Measurements from ENCODE around the gene PRMT7. TPM values are rescaled to one million over a fixed set of nuclear protein-coding genes. Genes with fewer than 3 reads are reported as not detected.

The PRMT7 gene
- total RNA-seq, 2 experiments from 2014 or later, result 70.4 to 73.2 TPM

DNA sequence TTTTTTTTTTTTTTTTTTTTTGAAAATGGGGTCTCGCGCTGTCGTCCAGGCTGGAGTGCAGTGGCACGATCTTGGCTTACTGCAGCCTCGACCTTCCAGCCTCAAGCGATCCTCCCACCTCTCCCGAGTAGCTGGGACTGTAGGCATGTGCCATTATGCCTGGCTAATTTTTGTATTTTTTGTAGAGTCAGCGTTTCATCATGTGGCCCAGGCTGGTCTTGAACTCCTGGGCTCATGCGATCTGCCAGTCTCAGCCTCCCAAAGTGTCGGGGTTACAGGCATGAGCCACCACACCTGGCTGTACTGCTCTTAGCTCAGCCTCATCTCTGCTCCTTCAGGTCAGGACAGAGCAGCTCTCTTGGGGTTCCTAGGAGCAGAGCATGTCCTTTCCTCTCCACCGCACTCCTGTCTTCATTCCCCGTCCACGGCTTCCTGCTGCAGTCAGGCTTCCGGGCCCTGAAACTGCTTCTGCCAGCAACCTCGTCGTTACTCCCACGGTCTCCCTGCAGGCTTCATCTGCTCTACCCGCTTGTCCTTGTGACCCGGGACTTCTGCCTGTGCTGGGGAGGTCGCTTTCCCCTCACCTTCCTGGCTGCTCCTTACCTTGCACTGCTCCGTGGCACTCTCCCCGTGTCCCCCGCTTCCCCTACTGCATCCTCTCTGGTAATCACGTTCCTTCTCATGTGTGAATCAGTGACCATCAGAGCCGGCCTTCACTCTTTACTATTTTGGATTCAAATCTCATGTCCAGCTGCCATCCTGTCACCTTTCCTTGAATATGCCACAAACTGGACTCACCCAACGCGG is 38.0 kb downstream of the PRMT7 start:
- peaks cover 40% of the 10 kb centered on the region for H3K4me1 Mint-ChIP-seq (ENCODE audit: low read depth)
- CTCF ChIA-PET, result interaction anchor here (1.4 kb wide), 2 partner anchors 20 to 87 kb away, joined by 3 to 5 read pairs; no protein-coding TSS in a partner anchor

DNA sequence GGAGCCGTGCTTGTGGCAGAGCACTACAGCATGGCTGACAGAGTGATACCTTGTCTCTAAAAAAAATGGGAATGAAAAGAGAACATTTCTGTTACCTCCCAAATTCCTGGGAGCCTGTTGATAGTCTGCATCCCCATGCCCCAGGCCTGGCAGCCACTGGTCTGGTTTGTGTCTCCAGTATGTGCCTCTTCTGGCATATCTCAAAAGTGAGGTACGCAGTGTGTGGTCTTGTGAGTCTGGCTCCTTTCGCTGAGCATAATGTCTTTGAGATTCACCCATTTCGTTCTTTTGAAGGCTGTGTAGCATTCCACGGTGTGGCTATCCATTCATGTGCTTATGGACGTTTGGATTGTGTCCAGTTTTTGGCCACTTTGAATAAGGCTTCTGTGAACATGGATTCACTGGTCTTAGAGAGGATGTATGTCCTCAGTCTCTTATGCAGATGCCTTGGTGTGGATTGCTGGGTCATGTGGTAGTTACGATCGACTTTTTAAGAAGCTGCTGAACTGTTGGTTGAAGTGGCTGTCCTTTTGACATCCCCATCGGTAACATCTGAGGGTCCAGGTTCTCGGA is 39.1 kb downstream of the PRMT7 start:
- no peaks in the 10 kb centered on the region for H3K9me3 Mint-ChIP-seq (ENCODE audit: insufficient read depth)
- DNase-seq, result no peak
- H3K27me3 Mint-ChIP-seq (ENCODE audit: low read depth), result peaks cover 2% of the 10 kb centered on the region
- H3K36me3 Mint-ChIP-seq (ENCODE audit: low read depth), result peaks cover 83% of the 10 kb centered on the region
- H3K27ac Mint-ChIP-seq, result no peak overlapping the region
- POLR2A ChIA-PET, result no interaction called here
- peaks cover 39% of the 10 kb centered on the region for H3K4me1 Mint-ChIP-seq (ENCODE audit: low read depth)
- CTCF ChIA-PET, result interaction anchor here (1.4 kb wide), 1 partner anchor 21 kb away, joined by 3 read pairs; no protein-coding TSS in a partner anchor
- no peak overlapping the region for H3K4me3 Mint-ChIP-seq
- ATAC-seq, result no peak

More for the DNA sequence above, 38.0 kb downstream of the PRMT7 start:
- Mint-ChIP-seq H3K27me3 (ENCODE audit: low read depth) (no peaks in the 10 kb centered on the region), H3K4me3 (no peak overlapping the region), H3K36me3 (ENCODE audit: low read depth) (peaks cover 75% of the 10 kb centered on the region), H3K9me3 (ENCODE audit: insufficient read depth) (no peaks in the 10 kb centered on the region), H3K27ac (no peak overlapping the region)
- POLR2A ChIA-PET, result no interaction called here
- ATAC-seq (no peak), DNase-seq (no peak)

DNA sequence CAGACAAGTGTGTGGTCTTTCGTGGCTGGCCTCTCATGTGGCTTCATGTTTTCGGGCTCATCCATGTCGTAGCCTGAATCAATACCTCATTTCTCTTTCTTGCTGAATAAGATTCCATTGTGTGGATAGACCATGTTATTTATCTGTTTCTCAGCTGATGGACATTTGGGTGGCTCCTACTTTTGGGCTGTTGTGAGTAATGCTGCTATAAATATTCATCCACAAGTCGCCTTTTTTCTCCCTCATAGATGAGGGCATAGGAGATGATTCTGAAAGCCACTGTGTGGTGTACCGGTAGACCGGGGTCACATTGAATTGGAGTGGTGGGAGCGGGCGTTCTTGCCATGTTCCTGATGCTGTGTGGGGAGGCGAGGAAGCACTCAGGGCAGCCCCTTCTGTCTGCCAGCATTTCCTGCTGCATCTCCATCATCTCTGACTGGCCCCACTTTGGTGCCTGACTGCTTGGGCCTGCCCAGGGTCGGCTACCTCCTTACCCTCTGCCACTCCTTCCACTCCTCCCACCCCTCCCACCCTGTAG is 40.1 kb downstream of the PRMT7 start:
- Mint-ChIP-seq H3K9me3 (ENCODE audit: insufficient read depth) (no peaks in the 10 kb centered on the region), H3K36me3 (ENCODE audit: low read depth) (peaks cover 82% of the 10 kb centered on the region), H3K27me3 (ENCODE audit: low read depth) (peaks cover 3% of the 10 kb centered on the region), H3K4me1 (ENCODE audit: low read depth) (peaks cover 39% of the 10 kb centered on the region), H3K27ac (no peak overlapping the region), H3K4me3 (no peak overlapping the region)
- ChIA-PET CTCF (no interaction called here), POLR2A (no interaction called here)
- ATAC-seq (no peak), DNase-seq (no peak)

DNA sequence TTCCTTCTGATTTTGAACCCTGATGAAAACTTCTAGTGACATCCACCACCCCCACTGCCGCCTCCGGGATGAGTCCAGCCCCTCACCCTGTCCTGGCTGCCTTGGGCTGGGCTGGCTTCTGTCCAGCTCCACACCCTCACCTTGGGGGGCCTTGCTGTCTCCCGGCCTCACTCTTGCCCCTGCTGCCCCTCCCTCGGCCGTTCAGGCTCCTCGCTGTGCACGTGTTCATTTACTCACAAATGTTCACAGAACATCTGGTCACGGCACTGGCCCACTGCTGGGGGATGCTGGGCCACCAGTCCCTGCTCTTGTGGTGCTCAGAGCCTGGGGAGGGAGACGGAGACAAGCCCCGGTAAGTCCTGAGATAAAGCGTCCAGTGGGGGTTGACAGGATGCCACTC is 40.6 kb downstream of the PRMT7 start:
- Mint-ChIP-seq H3K9me3 (ENCODE audit: insufficient read depth) (no peaks in the 10 kb centered on the region), H3K27me3 (ENCODE audit: low read depth) (peaks cover 3% of the 10 kb centered on the region), H3K27ac (no peak overlapping the region), H3K36me3 (ENCODE audit: low read depth) (peaks cover 82% of the 10 kb centered on the region), H3K4me3 (no peak overlapping the region), H3K4me1 (ENCODE audit: low read depth) (peaks cover 39% of the 10 kb centered on the region)
- ATAC-seq (no peak), DNase-seq (no peak)
- CTCF ChIA-PET, result no interaction called here
- POLR2A ChIA-PET, result no interaction called here

DNA sequence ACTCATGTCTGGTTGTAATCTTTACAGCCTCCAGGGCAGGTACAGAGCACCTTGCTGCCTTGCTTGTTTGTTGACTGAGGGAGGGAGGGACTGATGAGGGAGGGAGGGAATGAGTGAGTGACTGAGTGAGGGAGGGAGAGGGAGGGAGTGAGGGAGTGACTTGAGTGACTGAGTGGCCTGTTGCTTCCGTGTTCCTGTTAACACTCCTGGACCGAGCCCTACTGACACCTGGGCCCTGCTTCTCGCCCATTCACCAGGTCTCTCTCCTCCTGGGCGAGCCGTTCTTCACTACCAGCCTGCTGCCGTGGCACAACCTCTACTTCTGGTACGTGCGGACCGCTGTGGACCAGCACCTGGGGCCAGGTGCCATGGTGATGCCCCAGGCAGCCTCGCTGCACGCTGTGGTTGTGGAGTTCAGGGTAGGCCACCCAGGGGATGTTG is 41.2 kb downstream of the PRMT7 start:
- POLR2A ChIA-PET, result no interaction called here
- peaks cover 82% of the 10 kb centered on the region for H3K36me3 Mint-ChIP-seq (ENCODE audit: low read depth)
- CTCF ChIA-PET, result interaction anchor here (0.8 to 1.5 kb wide), 3 partner anchors 23 to 158 kb away, joined by 3 read pairs; no protein-coding TSS in a partner anchor
- no peak overlapping the region for H3K4me3 Mint-ChIP-seq
- H3K4me1 Mint-ChIP-seq (ENCODE audit: low read depth), result peaks cover 39% of the 10 kb centered on the region
- ATAC-seq, result no peak
- no peak for DNase-seq
- peaks cover 3% of the 10 kb centered on the region for H3K27me3 Mint-ChIP-seq (ENCODE audit: low read depth)
- no peak overlapping the region for H3K27ac Mint-ChIP-seq
- no peaks in the 10 kb centered on the region for H3K9me3 Mint-ChIP-seq (ENCODE audit: insufficient read depth)

DNA sequence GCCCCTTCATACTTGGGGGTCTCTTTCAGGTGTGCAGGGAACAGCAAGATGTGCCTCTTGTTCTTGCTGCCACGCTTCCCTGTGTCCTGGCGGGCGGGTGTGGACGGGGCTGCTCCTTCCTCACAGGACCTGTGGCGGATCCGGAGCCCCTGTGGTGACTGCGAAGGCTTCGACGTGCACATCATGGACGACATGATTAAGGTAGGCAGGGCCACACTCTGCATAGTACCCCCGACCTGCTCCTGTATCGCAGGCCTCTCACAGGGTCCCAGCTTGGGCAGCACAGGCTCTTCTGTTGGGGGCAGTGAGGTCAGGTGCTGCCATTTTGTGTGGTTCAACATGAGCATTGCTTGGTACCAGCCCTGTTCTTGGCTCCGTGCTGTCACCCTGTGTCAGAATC is 42.5 kb downstream of the PRMT7 start:
- peaks cover 3% of the 10 kb centered on the region for H3K27me3 Mint-ChIP-seq (ENCODE audit: low read depth)
- ATAC-seq (no peak), DNase-seq (no peak)
- peaks cover 82% of the 10 kb centered on the region for H3K36me3 Mint-ChIP-seq (ENCODE audit: low read depth)
- H3K27ac Mint-ChIP-seq, result no peak overlapping the region
- no peak overlapping the region for H3K4me3 Mint-ChIP-seq
- peaks cover 40% of the 10 kb centered on the region for H3K4me1 Mint-ChIP-seq (ENCODE audit: low read depth)
- H3K9me3 Mint-ChIP-seq (ENCODE audit: insufficient read depth), result no peaks in the 10 kb centered on the region
- POLR2A ChIA-PET, result no interaction called here
- CTCF ChIA-PET, result interaction anchor here (1.2 to 1.7 kb wide), 6 partner anchors 24 to 157 kb away, joined by 3 to 6 read pairs (median 4); partner anchors contain the start of gene SLC7A6

DNA sequence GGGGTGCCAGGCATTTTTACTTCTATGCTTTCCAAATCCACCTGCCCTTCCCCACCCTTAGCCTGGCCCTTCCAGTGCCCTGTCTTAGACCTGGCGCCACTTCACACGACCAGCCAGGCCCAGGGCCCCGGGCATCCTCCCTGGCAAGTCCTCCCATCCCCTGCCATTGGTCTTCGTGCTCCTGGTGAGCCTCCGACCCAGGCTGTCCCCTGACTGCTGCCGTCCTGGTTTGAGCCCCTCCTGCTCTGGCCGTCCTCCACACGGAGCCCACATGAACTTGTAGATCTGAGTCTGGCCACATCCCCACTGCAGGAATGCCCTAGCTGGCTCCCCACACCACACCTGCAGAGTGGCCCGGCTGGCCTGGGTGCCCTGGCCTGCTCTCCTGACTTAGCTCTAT is 44.0 kb downstream of the PRMT7 start:
- H3K4me1 Mint-ChIP-seq (ENCODE audit: low read depth), result peaks cover 45% of the 10 kb centered on the region
- H3K36me3 Mint-ChIP-seq (ENCODE audit: low read depth), result peaks cover 76% of the 10 kb centered on the region
- H3K27me3 Mint-ChIP-seq (ENCODE audit: low read depth), result peaks cover 3% of the 10 kb centered on the region
- no peak overlapping the region for H3K27ac Mint-ChIP-seq
- no peak for ATAC-seq
- no peaks in the 10 kb centered on the region for H3K9me3 Mint-ChIP-seq (ENCODE audit: insufficient read depth)
- CTCF ChIA-PET, result interaction anchor here (0.9 to 6.0 kb wide), 9 partner anchors 14 to 156 kb away, joined by 3 to 34 read pairs (median 5); partner anchors contain the start of genes PLA2G15 and SLC7A6
- H3K4me3 Mint-ChIP-seq, result no peak overlapping the region
- DNase-seq, result no peak
- POLR2A ChIA-PET, result no interaction called here

DNA sequence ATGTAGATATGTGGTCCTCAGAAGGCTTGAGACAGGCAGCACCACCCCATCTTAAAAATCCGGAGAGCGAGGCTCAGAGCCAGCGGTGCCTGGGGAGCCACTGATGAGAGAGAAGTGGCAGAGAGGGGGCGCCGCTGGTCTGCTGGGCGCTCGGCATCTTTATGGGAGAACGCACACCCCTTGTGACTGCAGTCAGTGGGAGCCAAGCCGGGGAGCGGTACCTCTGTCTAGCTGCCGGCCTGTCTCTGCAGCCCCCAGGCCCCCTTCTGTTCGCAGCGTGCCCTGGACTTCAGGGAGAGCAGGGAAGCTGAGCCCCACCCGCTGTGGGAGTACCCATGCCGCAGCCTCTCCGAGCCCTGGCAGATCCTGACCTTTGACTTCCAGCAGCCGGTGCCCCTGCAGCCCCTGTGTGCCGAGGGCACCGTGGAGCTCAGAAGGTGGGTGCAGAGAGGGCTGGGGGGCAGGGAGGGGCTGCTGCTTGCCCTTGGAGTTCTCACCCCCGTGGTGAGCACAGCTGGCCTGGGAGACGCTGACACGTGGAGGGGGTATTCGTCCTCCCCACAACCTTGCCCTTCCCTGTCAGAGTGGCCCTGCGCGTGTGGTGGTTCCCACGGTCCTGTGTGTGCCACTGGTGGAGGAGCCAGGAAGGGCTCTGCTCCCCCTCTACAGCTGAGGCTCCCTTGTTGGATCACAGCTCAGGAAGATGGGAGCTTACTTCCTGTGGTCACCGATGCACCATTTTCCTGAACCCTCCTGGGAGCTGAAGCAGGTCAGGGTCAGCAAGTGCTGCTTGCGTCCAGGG is 44.8 kb downstream of the PRMT7 start:
- H3K4me3 Mint-ChIP-seq, result peak overlapping the region; percentile 40
- ChIA-PET POLR2A (interaction anchor here (0.9 to 1.2 kb wide), 3 partner anchors 9 to 70 kb away, joined by 3 to 4 read pairs (median 3); no protein-coding TSS in a partner anchor), CTCF (interaction anchor here (0.8 to 6.0 kb wide), 18 partner anchors 8 to 165 kb away, joined by 3 to 34 read pairs (median 6); partner anchors contain the start of genes PLA2G15, PRMT7, SLC7A6 and SLC7A6OS)
- H3K27me3 Mint-ChIP-seq (ENCODE audit: low read depth), result peaks cover 3% of the 10 kb centered on the region
- peaks cover 48% of the 10 kb centered on the region for H3K4me1 Mint-ChIP-seq (ENCODE audit: low read depth)
- H3K36me3 Mint-ChIP-seq (ENCODE audit: low read depth), result peaks cover 76% of the 10 kb centered on the region
- no peaks in the 10 kb centered on the region for H3K9me3 Mint-ChIP-seq (ENCODE audit: insufficient read depth)
- H3K27ac Mint-ChIP-seq, result peak overlapping the region; percentile 75
- DNase-seq (no peak), ATAC-seq (peak; percentile 3)

DNA sequence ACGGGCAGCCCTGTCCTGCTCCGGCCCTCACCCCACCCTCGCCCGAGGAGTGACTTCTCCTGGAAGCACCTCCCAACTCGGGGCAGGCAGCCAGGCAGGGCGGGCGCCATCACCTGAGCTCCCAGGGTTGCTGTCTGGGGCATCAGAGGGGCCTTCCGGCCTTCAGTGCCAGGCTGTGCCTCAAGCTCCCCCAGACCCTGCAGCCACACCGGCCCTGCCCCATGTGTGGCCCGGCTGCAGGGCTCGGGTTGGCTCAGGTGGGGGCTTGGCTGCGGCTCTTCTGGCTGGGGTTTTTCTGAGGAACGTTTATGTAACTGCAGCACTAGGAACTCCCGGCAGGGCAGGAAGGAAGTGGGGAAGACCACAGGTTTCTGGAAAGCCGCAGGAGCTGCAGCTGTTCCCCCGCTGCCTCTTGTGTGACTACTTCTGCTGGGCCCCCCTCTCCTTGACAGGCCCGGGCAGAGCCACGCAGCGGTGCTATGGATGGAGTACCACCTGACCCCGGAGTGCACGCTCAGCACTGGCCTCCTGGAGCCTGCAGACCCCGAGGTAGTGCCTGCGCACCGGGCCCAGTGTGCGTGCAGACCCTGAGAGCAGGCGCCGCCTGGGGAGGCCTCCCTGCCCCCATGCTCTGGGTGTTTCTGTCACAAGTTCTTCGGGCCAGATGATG is 45.6 kb downstream of the PRMT7 start:
- ATAC-seq, result peak; percentile 87
- no peaks in the 10 kb centered on the region for H3K9me3 Mint-ChIP-seq (ENCODE audit: insufficient read depth)
- peaks cover 76% of the 10 kb centered on the region for H3K36me3 Mint-ChIP-seq (ENCODE audit: low read depth)
- peak overlapping the region; percentile 40 for H3K4me3 Mint-ChIP-seq
- peak; percentile 92 for DNase-seq
- POLR2A ChIA-PET, result interaction anchor here (0.9 to 1.2 kb wide), 6 partner anchors 8 to 71 kb away, joined by 3 to 4 read pairs (median 3); partner anchors contain the start of genes PRMT7 and SLC7A6OS
- H3K27ac Mint-ChIP-seq, result peak overlapping the region; percentile 75
- H3K27me3 Mint-ChIP-seq (ENCODE audit: low read depth), result peaks cover 3% of the 10 kb centered on the region
- peaks cover 48% of the 10 kb centered on the region for H3K4me1 Mint-ChIP-seq (ENCODE audit: low read depth)
- CTCF ChIA-PET, result interaction anchor here (0.8 to 6.0 kb wide), 20 partner anchors 8 to 165 kb away, joined by 3 to 34 read pairs (median 4); partner anchors contain the start of genes PLA2G15, PRMT7, SLC7A6 and SLC7A6OS

DNA sequence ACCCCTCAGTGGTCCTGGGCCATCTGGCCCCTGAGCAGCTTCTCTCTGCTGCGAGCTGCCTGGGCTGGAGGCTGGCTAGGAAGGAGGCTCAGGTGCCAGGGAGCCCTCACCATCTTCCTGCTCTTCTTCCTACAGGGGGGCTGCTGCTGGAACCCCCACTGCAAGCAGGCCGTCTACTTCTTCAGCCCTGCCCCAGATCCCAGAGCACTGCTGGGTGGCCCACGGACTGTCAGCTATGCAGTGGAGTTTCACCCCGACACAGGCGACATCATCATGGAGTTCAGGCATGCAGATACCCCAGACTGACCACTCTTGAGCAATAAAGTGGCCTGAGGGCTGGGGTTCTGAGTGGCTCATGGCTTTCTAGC is 46.1 kb downstream of the PRMT7 start:
- no peaks in the 10 kb centered on the region for H3K9me3 Mint-ChIP-seq (ENCODE audit: insufficient read depth)
- H3K27ac Mint-ChIP-seq, result peak overlapping the region; percentile 75
- H3K27me3 Mint-ChIP-seq (ENCODE audit: low read depth), result peaks cover 3% of the 10 kb centered on the region
- ChIA-PET POLR2A (interaction anchor here (1.0 to 1.2 kb wide), 4 partner anchors 12 to 46 kb away, joined by 3 to 4 read pairs (median 3); partner anchors contain the start of genes PRMT7 and SLC7A6OS), CTCF (interaction anchor here (0.8 to 6.0 kb wide), 12 partner anchors 9 to 164 kb away, joined by 3 to 34 read pairs (median 6); partner anchors contain the start of genes PRMT7, SLC7A6 and SLC7A6OS)
- peaks cover 48% of the 10 kb centered on the region for H3K4me1 Mint-ChIP-seq (ENCODE audit: low read depth)
- peak overlapping the region; percentile 40 for H3K4me3 Mint-ChIP-seq
- peaks cover 71% of the 10 kb centered on the region for H3K36me3 Mint-ChIP-seq (ENCODE audit: low read depth)
- DNase-seq, result no peak
- no peak for ATAC-seq

Measured in activated CD8-positive, alpha-beta T cell treated with anti-CD3 and anti-CD28 coated beads, Interleukin-2, amount 10 ng/mL, durations not matched to agents 7 days and 5 days (primary cell).